Panc1 (cell line): Measurements from ENCODE around the gene MLLT3. TPM values are rescaled to one million over a fixed set of nuclear protein-coding genes. Genes with fewer than 3 reads are reported as not detected.

ENCODE experiments used
- ATAC-seq: fragments of 200-7000 bp; cut with Tn5 transposase; 2 replicates; pipeline ENCODE4 v1.9.1; 2020; ENCODE audit warnings: mild to moderate bottlenecking, moderate library complexity
- BruUV-seq: library from RNA; stranded (reverse); fragments of 400-500 nt; replicated peaks from 2 replicates; lab custom pipeline; 2021; lab: Mats Ljungman, UMichigan
- CTCF ChIA-PET: fragments of 300-600 bp; sonication (Branson Sonifier 250); formaldehyde crosslinking; loops from one replicate; lab custom pipeline; 2022; ENCODE audit warnings: antibody characterized with exemption; lab: Charles Lee
- POLR2A ChIA-PET: fragments of 300-600 bp; sonication (Branson Sonifier 250); formaldehyde crosslinking; loops from one replicate; lab custom pipeline; 2022; ENCODE audit warnings: antibody characterized with exemption; lab: Charles Lee
- DNase-seq: peaks from one replicate; pipeline ENCODE4 v3.0.0-alpha.2; 2010; ENCODE audit warnings: low read depth, low spot score
- H3K27ac ChIP-seq: 2 replicates; pipeline ENCODE4 v1.5.1; 2011; ENCODE audit warnings: mild to moderate bottlenecking, low read length, inconsistent platforms
- H3K27me3 ChIP-seq: fragments of 200-500 bp; sonication (Bioruptor generic); 2 replicates; pipeline ENCODE4 v1.6.0; 2014; ENCODE audit warnings: low read length, inconsistent platforms; ENCODE audit not compliant: control insufficient read depth, insufficient read depth
- H3K36me3 ChIP-seq: fragments of 200-500 bp; sonication (Bioruptor generic); 2 replicates; pipeline ENCODE4 v1.5.1; 2014; ENCODE audit warnings: inconsistent platforms, mild to moderate bottlenecking, low read length, moderate library complexity; ENCODE audit not compliant: control insufficient read depth, insufficient read depth
- H3K4me1 ChIP-seq: 2 replicates; pipeline ENCODE4 v1.5.1; 2011; ENCODE audit warnings: inconsistent platforms, mild to moderate bottlenecking, low read length, moderate library complexity; ENCODE audit not compliant: control insufficient read depth, insufficient read depth
- H3K4me3 ChIP-seq, 2 experiments: 2 replicates each; pipeline ENCODE4 v1.5.1; 2011 to 2012; ENCODE audit warnings: low read depth in 2 of 2, low read length in 2 of 2, mild to moderate bottlenecking in 2 of 2, inconsistent platforms in 1 of 2, moderate library complexity in 1 of 2
- H3K9me3 ChIP-seq: fragments of 200-500 bp; sonication (Bioruptor generic); 2 replicates; pipeline ENCODE4 v1.5.1; 2014; ENCODE audit warnings: low read depth, mild to moderate bottlenecking, inconsistent platforms, low read length, moderate library complexity; ENCODE audit not compliant: control insufficient read depth, insufficient read depth
- POLR2AphosphoS5 ChIP-seq: IDR thresholded peaks from 2 replicates; pipeline ENCODE4 v1.6.1; 2012; ENCODE audit warnings: mild to moderate bottlenecking, low read depth, low read length, moderate library complexity
- SIN3A ChIP-seq: IDR thresholded peaks from 2 replicates; pipeline ENCODE4 v1.6.1; 2012; ENCODE audit warnings: low read depth, mild to moderate bottlenecking, low read length, moderate library complexity, borderline replicate concordance; ENCODE audit not compliant: insufficient read depth
- TCF7L2 ChIP-seq: IDR thresholded peaks from 2 replicates; pipeline ENCODE4 v1.6.1; 2011; ENCODE audit warnings: mild to moderate bottlenecking, low read depth, low read length, inconsistent platforms
- in situ Hi-C: cut with HindIII; loops from 2 replicates; pipeline ENCODE4 v1.10.0; 2016; ENCODE audit warnings: low sequenced_read_pairs, low pct_unique_long_range_greater_than_20kb
- intact Hi-C: fragments of 100-400 bp; cut with micrococcal nuclease; formaldehyde crosslinking; loops from one replicate; pipeline ENCODE4 v1.10.0; 2022; ENCODE audit not compliant: unreplicated experiment
- total RNA-seq: library from RNA; stranded (reverse); gene quantifications from one replicate; pipeline ENCODE4 v1.2.1, GENCODE V29; 2021; ENCODE audit not compliant: unreplicated experiment
- TF ChIP-seq, protein P1 (sequence below), 2 experiments: IDR thresholded peaks; 2 replicates each; pipeline ENCODE4 v1.6.1; 2011 to 2012; ENCODE audit warnings: low read depth in 2 of 2, control low read depth in 1 of 2, low read length in 1 of 2, mild to moderate bottlenecking in 1 of 2, moderate library complexity in 1 of 2; ENCODE audit not compliant: insufficient read depth in 1 of 2
- TF ChIP-seq, protein P2 (sequence below): fragments of 450-650 bp; IDR thresholded peaks from 2 replicates; pipeline ENCODE4 v1.5.1; 2017; ENCODE audit warnings: mild to moderate bottlenecking

MLLT3 gene
- total RNA-seq, 1 experiment from 2014 or later = 0.49 TPM

DNA sequence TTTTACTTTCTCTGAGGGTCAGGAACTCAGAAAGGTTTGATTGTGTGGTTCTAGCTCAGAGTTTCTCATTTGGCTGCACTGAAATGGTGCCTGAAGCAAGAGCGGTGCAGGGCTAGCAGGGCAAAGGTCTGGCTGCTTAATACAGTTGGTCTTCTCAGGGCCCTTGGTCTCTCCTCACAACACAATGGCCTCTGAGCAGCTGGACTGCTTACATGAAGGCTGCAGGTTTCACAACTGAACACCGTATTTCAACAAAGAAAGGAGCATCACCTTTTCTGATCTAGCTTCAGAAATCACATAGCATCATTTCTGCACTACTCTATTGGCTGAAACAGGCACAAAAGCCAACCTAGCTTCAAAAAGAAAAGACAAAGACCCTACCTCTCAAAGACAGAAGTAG lies 122.2 kb downstream of the MLLT3 start:
- ChIA-PET CTCF (no interaction called here), POLR2A (no interaction called here)
- no peaks in the 10 kb centered on the region for H3K4me1 ChIP-seq
- in situ Hi-C loops (no loop called here), intact Hi-C loops (no loop called here)
- DNase-seq = no peak
- H3K27me3 ChIP-seq = no peaks in the 10 kb centered on the region
- no peak overlapping the region for H3K27ac ChIP-seq
- no peaks in the 10 kb centered on the region for H3K36me3 ChIP-seq
- no peaks in the 10 kb centered on the region for H3K9me3 ChIP-seq
- no peak for TF ChIP-seq SIN3A
- TF ChIP-seq, protein P1, sequence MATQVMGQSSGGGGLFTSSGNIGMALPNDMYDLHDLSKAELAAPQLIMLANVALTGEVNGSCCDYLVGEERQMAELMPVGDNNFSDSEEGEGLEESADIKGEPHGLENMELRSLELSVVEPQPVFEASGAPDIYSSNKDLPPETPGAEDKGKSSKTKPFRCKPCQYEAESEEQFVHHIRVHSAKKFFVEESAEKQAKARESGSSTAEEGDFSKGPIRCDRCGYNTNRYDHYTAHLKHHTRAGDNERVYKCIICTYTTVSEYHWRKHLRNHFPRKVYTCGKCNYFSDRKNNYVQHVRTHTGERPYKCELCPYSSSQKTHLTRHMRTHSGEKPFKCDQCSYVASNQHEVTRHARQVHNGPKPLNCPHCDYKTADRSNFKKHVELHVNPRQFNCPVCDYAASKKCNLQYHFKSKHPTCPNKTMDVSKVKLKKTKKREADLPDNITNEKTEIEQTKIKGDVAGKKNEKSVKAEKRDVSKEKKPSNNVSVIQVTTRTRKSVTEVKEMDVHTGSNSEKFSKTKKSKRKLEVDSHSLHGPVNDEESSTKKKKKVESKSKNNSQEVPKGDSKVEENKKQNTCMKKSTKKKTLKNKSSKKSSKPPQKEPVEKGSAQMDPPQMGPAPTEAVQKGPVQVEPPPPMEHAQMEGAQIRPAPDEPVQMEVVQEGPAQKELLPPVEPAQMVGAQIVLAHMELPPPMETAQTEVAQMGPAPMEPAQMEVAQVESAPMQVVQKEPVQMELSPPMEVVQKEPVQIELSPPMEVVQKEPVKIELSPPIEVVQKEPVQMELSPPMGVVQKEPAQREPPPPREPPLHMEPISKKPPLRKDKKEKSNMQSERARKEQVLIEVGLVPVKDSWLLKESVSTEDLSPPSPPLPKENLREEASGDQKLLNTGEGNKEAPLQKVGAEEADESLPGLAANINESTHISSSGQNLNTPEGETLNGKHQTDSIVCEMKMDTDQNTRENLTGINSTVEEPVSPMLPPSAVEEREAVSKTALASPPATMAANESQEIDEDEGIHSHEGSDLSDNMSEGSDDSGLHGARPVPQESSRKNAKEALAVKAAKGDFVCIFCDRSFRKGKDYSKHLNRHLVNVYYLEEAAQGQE (IDR thresholded peaks at IDR 0.05; ENCODE audit: insufficient read depth in 1 of 2, low read depth in 2 of 2, low read length in 1 of 2) = no peak
- TF ChIP-seq, protein P2, sequence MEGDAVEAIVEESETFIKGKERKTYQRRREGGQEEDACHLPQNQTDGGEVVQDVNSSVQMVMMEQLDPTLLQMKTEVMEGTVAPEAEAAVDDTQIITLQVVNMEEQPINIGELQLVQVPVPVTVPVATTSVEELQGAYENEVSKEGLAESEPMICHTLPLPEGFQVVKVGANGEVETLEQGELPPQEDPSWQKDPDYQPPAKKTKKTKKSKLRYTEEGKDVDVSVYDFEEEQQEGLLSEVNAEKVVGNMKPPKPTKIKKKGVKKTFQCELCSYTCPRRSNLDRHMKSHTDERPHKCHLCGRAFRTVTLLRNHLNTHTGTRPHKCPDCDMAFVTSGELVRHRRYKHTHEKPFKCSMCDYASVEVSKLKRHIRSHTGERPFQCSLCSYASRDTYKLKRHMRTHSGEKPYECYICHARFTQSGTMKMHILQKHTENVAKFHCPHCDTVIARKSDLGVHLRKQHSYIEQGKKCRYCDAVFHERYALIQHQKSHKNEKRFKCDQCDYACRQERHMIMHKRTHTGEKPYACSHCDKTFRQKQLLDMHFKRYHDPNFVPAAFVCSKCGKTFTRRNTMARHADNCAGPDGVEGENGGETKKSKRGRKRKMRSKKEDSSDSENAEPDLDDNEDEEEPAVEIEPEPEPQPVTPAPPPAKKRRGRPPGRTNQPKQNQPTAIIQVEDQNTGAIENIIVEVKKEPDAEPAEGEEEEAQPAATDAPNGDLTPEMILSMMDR = no peak
- TF ChIP-seq POLR2AphosphoS5 = no peak
- TF ChIP-seq TCF7L2 = no peak
- no peak overlapping the region for H3K4me3 ChIP-seq
- BruUV-seq = no TSS peak
- no peak for ATAC-seq

DNA sequence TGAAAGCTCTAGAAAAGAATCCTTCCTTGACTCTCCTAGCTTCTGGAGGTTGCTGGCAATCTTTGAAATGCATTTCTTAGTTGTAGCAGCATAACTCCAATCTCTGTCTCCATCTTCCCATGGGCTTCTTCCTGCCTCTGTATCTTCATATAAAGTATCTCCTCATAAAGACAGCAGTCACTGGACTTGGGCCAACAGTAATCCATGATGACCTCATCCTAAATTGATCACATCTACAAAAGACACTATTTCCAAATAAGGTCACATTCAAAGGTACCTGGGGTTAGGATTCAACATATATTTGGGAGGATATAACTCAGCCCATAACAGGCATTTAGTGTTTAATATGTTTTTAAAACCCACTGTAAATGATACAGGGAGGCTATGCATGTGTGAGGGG lies 123.3 kb downstream of the MLLT3 start:
- H3K27ac ChIP-seq = no peak overlapping the region
- CTCF ChIA-PET = no interaction called here

More for the DNA sequence above, 123.3 kb downstream of the MLLT3 start:
- no peaks in the 10 kb centered on the region for H3K4me1 ChIP-seq
- no peaks in the 10 kb centered on the region for H3K9me3 ChIP-seq
- POLR2A ChIA-PET = no interaction called here
- DNase-seq (no peak), ATAC-seq (no peak)
- no peak overlapping the region for H3K4me3 ChIP-seq
- in situ Hi-C loops = no loop called here
- no peaks in the 10 kb centered on the region for H3K27me3 ChIP-seq
- BruUV-seq = no TSS peak
- TF ChIP-seq, protein P2 = no peak
- TF ChIP-seq SIN3A = no peak
- TF ChIP-seq POLR2AphosphoS5 = no peak
- TF ChIP-seq, protein P1 (IDR thresholded peaks at IDR 0.05; ENCODE audit: insufficient read depth in 1 of 2, low read depth in 2 of 2, low read length in 1 of 2) = no peak
- no peak for TF ChIP-seq TCF7L2
- intact Hi-C loops = no loop called here
- H3K36me3 ChIP-seq = no peaks in the 10 kb centered on the region
